Breast epithelium (tissue), 4 donors: ENCODE data around the gene PXDN. TPM values are rescaled to one million over a fixed set of nuclear protein-coding genes. Genes with fewer than 3 reads are reported as not detected.
"Not testable (repeated sequence)": the region's sequence is repeated elsewhere in the genome, so short reads cannot be mapped to it uniquely, and the experiment has no call there.

Experiments used
- DNase-seq, 2 donors: peaks; one replicate each; pipeline ENCODE4 v3.0.0-alpha.2; 2019; ENCODE audit warnings: low spot score in 2 of 2
- H3K27ac ChIP-seq, 2 donors: fragments of 200-600 bp; sonication (generic) in 1 of 2; one replicate each; pipeline ENCODE4 v1.5.1; 2016 to 2019; ENCODE audit warnings: mild to moderate bottlenecking in 1 of 2
- H3K27me3 ChIP-seq, 2 donors: fragments of 200-600 bp; sonication (generic) in 1 of 2; one replicate each; pipeline versions ENCODE4 v1.5.1 to v1.6.0; 2017 to 2019; ENCODE audit warnings: control low read depth in 1 of 2, mild to moderate bottlenecking in 1 of 2
- H3K36me3 ChIP-seq: fragments of 200-600 bp; one replicate; pipeline ENCODE4 v1.5.1; 2019
- H3K4me1 ChIP-seq, 2 donors: fragments of 200-600 bp; sonication (generic); one replicate each; pipeline ENCODE4 v1.5.1; 2016 to 2019; ENCODE audit warnings: control low read depth in 1 of 2
- H3K4me3 ChIP-seq, 3 donors: fragments of 200-600 bp; sonication (generic); 1 replicate in 2 of 3; 2 replicates in 1 of 3; pipeline ENCODE4 v1.5.1; 2016 to 2019; ENCODE audit warnings: mild to moderate bottlenecking in 3 of 3, moderate library complexity in 2 of 3
- H3K9me3 ChIP-seq, 2 donors: fragments of 200-600 bp; sonication (generic) in 1 of 2; one replicate each; pipeline ENCODE4 v1.5.1; 2016 to 2019; ENCODE audit warnings: control low read depth in 1 of 2
- CTCF ChIP-seq, 3 donors: fragments of 450-650 bp; IDR thresholded peaks; one replicate each; pipeline ENCODE4 v1.5.1; 2016 to 2017; ENCODE audit warnings: antibody characterized with exemption in 3 of 3, mild to moderate bottlenecking in 3 of 3, moderate library complexity in 3 of 3
- POLR2A ChIP-seq: fragments of 450-650 bp; IDR thresholded peaks from one replicate; pipeline ENCODE4 v1.6.1; 2016; ENCODE audit warnings: antibody characterized with exemption, mild to moderate bottlenecking, moderate library complexity
- POLR2AphosphoS5 ChIP-seq, 3 donors: sonication (generic); formaldehyde crosslinking; IDR thresholded peaks; one replicate each; pipeline ENCODE4 v1.6.1; 2017; ENCODE audit warnings: antibody characterized with exemption in 3 of 3
- intact Hi-C: fragments of 100-400 bp; cut with DNase I; formaldehyde crosslinking; loops from one replicate; pipeline ENCODE4 v1.15.1; 2023; ENCODE audit warnings: low total_unique reads
- total RNA-seq, 3 donors: library from RNA; depleted of rRNA; stranded (reverse); fragments of >200 nt; gene quantifications; one replicate each; pipeline ENCODE4 v1.1.0, GENCODE V29; 2016

Gene PXDN
- total RNA-seq, 3 donors from 2014 or later = 42.4 to 108 (median 64.2) TPM

GRCh38 chr2:1681323-1682180, 62.8 kb downstream of the PXDN start:
- Histone ChIP-seq H3K4me3 (no peak overlapping the region), H3K9me3 (no peaks in the 10 kb centered on the region), H3K27me3 (no peaks in the 10 kb centered on the region), H3K4me1 (no peaks in the 10 kb centered on the region), H3K27ac (no peak overlapping the region), H3K36me3 (no peaks in the 10 kb centered on the region)
- no peak for DNase-seq
- TF ChIP-seq POLR2A (no peak), POLR2AphosphoS5 (IDR thresholded peaks at IDR 0.05) (no peak), CTCF (IDR thresholded peaks at IDR 0.05) (no peak)
- intact Hi-C loops = no loop called here

- Histone ChIP-seq H3K27ac (no peak overlapping the region), H3K27me3 (no peaks in the 10 kb centered on the region), H3K36me3 (no peaks in the 10 kb centered on the region), H3K4me1 (no peaks in the 10 kb centered on the region), H3K9me3 (no peaks in the 10 kb centered on the region), H3K4me3 (no peak overlapping the region)
- intact Hi-C loops = no loop called here
- DNase-seq = no peak
- TF ChIP-seq CTCF (IDR thresholded peaks at IDR 0.05) (no peak), POLR2A (no peak), POLR2AphosphoS5 (IDR thresholded peaks at IDR 0.05) (no peak)
Measured at GRCh38 chr2:1681017-1681318, 63.3 kb downstream of the PXDN start.

- Histone ChIP-seq H3K9me3 (no peaks in the 10 kb centered on the region), H3K27ac (no peak overlapping the region), H3K4me1 (no peaks in the 10 kb centered on the region), H3K4me3 (no peak overlapping the region), H3K36me3 (no peaks in the 10 kb centered on the region), H3K27me3 (no peaks in the 10 kb centered on the region)
- intact Hi-C loops = no loop called here
- no peak for DNase-seq
- TF ChIP-seq CTCF (IDR thresholded peaks at IDR 0.05) = no peak
- TF ChIP-seq POLR2AphosphoS5 (IDR thresholded peaks at IDR 0.05) = no peak
- no peak for TF ChIP-seq POLR2A
Measured at GRCh38 chr2:1680222-1681016, 63.9 kb downstream of the PXDN start.

GRCh38 chr2:1679488-1680039, 64.8 kb downstream of the PXDN start:
- H3K36me3 ChIP-seq, H3K4me1 ChIP-seq, H3K4me3 ChIP-seq, H3K27ac ChIP-seq, H3K27me3 ChIP-seq, intact Hi-C loops, DNase-seq, H3K9me3 ChIP-seq: not testable (repeated sequence)

- DNase-seq, intact Hi-C loops, H3K4me3 ChIP-seq, H3K9me3 ChIP-seq, H3K4me1 ChIP-seq, H3K36me3 ChIP-seq, H3K27ac ChIP-seq, H3K27me3 ChIP-seq: not testable (repeated sequence)
Measured at GRCh38 chr2:1679065-1679464, 65.2 kb downstream of the PXDN start.

- DNase-seq = no peak
- Histone ChIP-seq H3K36me3 (no peaks in the 10 kb centered on the region), H3K4me1 (no peaks in the 10 kb centered on the region), H3K27ac (no peak overlapping the region), H3K4me3 (no peak overlapping the region), H3K27me3 (no peaks in the 10 kb centered on the region), H3K9me3 (no peaks in the 10 kb centered on the region)
- no peak for TF ChIP-seq CTCF (IDR thresholded peaks at IDR 0.05)
- no peak for TF ChIP-seq POLR2AphosphoS5 (IDR thresholded peaks at IDR 0.05)
- TF ChIP-seq POLR2A = no peak
- intact Hi-C loops = no loop called here
Measured at GRCh38 chr2:1678609-1679008, 65.7 kb downstream of the PXDN start.
